GM19467 (cell line): ENCODE results near the gene PGM2L1.

Experiments used
- ATAC-seq: cut with Tn5 transposase; IDR thresholded peaks from one replicate; pipeline ENCODE4 v1.9.1; 2021; ENCODE audit warnings: mild to moderate bottlenecking, moderate library complexity; ENCODE audit not compliant: unreplicated experiment

Gene PGM2L1

GRCh38 chr11:74307434-74307833 lies 90.8 kb downstream of the PGM2L1 start:
- ATAC-seq, result no peak

DNA sequence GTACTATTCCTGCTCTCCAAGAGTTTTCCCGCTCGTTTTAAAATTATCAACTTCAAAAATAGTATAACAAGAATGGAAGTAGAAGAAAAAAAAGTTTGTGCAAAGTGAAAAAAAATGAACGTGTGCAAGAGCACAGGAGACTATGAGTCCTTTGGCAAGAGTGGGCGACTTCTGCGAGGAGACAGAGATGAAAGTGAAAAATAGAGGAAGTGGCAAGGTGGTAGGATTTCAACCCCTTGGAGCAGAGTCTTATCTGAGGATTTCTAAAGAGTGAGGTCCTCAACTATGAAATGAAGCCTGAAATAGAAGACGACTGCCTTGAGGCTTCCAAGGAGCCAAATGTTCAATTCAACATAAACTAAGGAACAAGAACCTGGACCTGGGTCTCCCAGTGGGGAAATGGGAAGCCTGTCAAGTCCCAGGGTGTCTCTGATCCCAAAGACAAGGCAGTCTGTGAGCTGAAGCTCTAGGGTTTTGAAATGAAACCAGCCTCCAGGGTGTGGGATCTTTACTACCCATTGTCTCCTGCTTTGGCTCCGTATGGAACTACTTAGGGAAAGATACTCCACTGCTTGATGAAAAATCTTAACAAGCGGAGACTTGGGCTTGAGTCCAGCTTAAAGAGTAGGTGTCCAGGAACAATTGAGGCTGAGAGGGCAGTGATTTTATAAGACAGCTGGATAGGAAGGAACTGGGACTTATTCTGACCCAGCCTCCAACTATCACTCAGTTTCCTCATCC lies 91.6 kb downstream of the PGM2L1 start:
- ATAC-seq, result no peak

DNA sequence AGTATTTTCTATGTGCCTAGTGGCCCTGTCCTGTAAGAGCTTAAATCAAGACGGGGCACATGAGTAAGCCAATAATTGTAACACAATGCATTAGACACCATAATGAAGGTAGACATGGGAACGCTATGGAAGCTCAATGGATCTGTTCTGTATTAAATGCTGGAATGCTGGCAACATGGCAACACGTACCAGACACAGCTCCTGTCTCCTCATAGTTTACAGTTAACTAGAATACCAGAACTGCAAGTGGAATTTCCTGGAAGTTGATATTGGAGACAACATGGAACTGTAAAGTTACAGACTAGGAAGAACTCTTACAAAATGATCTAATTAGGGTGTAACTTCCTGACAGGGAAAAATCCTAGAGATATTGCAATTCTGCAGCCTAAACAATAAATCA lies 99.2 kb downstream of the PGM2L1 start:
- ATAC-seq, result no peak

DNA sequence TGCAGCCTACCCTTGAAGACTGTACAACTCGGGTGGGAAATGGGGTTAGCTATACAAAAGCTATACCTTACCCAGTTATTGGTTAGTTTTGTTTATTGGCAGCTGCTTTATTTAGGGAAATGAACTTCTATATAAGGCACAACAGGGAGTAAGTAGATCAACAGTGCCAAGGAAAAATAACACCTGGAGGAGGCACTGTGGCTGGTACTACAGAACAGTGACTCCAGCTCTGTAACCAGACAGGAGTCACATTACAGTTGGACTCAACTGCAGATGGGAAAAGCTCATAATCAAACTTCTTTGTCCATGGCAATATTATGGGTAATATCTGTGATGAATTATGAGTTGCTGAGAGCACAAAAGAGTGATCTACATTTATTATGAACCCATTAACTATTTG lies 100.7 kb downstream of the PGM2L1 start:
- no peak for ATAC-seq

GRCh38 chr11:74288911-74289310 lies 109.3 kb downstream of the PGM2L1 start:
- no peak for ATAC-seq

GRCh38 chr11:74288161-74288560 lies 110.1 kb downstream of the PGM2L1 start:
- no peak for ATAC-seq

DNA sequence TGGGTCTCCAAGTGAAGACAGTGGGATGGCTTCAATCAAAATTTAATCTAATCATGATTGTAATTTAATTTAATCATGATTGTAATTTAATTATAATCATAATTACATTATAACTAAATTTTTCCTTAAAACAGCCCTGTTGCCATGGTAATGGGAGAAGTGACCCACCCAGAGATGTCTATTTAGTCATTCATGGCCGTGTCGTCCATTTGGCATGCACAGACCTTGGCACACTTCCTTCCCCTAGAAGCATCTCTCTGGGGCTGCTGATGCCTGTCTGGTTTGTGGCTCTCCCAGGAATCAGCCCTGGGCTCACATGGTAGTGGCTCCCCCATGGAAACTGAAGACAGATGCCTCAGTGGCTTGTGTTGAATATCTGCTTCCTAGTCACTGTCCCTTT lies 113.8 kb downstream of the PGM2L1 start:
- no peak for ATAC-seq

DNA sequence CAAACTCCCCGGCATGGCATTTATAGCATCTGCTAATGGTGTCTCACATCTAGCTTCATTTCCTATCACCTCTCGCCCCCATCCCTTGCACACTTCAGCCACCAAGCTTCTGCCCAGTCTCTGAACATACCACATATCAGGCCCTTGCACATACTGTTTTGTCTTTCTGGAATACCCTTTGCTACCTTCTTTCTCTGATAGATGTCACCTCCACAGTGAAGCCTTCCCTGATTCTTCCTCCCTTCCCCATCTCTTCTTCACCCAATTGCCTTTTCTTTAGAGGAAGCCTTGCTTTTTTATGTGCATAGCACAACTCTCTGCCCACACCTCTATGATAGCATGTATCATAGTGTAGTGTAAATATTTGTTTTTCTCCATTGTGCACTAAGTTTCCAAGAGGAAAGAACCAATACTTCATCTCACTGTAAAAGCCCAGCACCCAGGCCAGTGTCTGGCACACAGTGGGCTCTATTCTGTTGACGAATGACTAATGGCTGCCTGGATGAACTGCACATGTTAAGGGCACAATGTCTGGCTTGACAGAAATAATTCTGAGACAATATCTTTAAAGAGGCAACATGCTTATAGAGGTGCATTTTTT lies 114.6 kb downstream of the PGM2L1 start:
- ATAC-seq, result no peak

DNA sequence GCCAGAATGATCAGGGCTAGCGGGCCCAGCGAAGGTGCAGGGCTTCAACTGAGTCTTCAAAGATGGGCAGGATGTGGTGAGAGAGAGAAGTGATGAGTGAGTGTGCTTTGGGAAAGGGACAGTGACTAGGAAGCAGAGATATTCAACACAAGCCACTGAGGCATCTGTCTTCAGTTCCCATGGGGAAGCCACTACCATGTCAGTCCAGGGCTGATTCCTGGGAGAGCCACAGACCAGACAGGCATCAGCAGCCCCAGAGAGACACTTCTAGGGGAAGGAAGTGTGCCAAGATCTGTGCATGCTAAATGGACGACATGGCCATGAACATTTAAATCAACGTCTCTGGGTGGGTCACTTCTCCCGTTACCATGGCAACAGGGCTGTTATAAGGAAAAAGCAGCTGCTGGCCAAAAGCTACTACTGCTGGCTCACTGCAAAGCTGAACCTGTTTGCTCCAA lies 115.3 kb downstream of the PGM2L1 start:
- no peak for ATAC-seq

GRCh38 chr11:74282421-74282820 lies 115.8 kb downstream of the PGM2L1 start:
- no peak for ATAC-seq

DNA sequence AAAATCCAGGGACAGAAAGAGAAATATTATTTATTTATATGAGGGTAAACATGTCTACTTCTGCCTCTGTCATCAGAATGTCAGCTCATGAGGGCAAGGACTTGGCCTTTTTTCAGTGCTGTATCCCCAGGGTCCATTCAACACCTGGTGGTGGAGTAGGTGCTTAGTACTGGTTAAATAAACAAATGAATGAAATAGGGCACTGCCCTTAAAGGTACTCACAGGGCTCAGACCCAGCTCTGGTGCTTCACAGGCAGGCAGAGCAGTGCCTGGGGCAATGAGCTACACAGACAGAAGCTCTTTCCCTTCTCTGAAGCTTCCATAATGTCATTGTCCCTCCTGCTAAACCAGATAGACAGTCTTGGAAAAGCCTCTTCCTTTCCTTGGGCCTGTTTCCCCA lies 117.7 kb downstream of the PGM2L1 start:
- no peak for ATAC-seq
